Epithelial cell of proximal tubule (primary cell): Measurements from ENCODE around the gene DNLZ. TPM values are rescaled to one million over a fixed set of nuclear protein-coding genes. Genes with fewer than 3 reads are reported as not detected.
A peak's percentile ranks its signal among the peaks of the same experiment; 100 is the strongest.

Source experiments
- DNase-seq: peaks from one replicate; pipeline ENCODE4 v3.0.0-alpha.2; 2011; ENCODE audit warnings: low read depth
- H3K4me3 ChIP-seq: 2 replicates; pipeline ENCODE4 v1.5.1; 2011; ENCODE audit warnings: low read depth, mild to moderate bottlenecking, low read length
- total RNA-seq: library from RNA; depleted of rRNA; stranded (reverse); fragments of >200 nt; gene quantifications from 2 replicates; pipeline ENCODE4 v1.2.3, GENCODE V29; 2015
- TF ChIP-seq, protein P1 (sequence below): conservative IDR thresholded peaks from 2 replicates; pipeline ENCODE4 v1.5.1; 2012; ENCODE audit warnings: low read depth, mild to moderate bottlenecking, low read length

The DNLZ gene
- total RNA-seq, 1 donor from 2014 or later, result 67.2 TPM

- H3K4me3 ChIP-seq, result no peak overlapping the region
- DNase-seq, result no peak
- TF ChIP-seq, protein P1, sequence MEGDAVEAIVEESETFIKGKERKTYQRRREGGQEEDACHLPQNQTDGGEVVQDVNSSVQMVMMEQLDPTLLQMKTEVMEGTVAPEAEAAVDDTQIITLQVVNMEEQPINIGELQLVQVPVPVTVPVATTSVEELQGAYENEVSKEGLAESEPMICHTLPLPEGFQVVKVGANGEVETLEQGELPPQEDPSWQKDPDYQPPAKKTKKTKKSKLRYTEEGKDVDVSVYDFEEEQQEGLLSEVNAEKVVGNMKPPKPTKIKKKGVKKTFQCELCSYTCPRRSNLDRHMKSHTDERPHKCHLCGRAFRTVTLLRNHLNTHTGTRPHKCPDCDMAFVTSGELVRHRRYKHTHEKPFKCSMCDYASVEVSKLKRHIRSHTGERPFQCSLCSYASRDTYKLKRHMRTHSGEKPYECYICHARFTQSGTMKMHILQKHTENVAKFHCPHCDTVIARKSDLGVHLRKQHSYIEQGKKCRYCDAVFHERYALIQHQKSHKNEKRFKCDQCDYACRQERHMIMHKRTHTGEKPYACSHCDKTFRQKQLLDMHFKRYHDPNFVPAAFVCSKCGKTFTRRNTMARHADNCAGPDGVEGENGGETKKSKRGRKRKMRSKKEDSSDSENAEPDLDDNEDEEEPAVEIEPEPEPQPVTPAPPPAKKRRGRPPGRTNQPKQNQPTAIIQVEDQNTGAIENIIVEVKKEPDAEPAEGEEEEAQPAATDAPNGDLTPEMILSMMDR, result no peak
Measured at GRCh38 chr9:136375096-136375495, 11.6 kb upstream of the DNLZ start.

- DNase-seq, result no peak
- TF ChIP-seq, protein P1, result no peak
- H3K4me3 ChIP-seq, result no peak overlapping the region
Measured at GRCh38 chr9:136374183-136374575, 10.6 kb upstream of the DNLZ start.

DNA sequence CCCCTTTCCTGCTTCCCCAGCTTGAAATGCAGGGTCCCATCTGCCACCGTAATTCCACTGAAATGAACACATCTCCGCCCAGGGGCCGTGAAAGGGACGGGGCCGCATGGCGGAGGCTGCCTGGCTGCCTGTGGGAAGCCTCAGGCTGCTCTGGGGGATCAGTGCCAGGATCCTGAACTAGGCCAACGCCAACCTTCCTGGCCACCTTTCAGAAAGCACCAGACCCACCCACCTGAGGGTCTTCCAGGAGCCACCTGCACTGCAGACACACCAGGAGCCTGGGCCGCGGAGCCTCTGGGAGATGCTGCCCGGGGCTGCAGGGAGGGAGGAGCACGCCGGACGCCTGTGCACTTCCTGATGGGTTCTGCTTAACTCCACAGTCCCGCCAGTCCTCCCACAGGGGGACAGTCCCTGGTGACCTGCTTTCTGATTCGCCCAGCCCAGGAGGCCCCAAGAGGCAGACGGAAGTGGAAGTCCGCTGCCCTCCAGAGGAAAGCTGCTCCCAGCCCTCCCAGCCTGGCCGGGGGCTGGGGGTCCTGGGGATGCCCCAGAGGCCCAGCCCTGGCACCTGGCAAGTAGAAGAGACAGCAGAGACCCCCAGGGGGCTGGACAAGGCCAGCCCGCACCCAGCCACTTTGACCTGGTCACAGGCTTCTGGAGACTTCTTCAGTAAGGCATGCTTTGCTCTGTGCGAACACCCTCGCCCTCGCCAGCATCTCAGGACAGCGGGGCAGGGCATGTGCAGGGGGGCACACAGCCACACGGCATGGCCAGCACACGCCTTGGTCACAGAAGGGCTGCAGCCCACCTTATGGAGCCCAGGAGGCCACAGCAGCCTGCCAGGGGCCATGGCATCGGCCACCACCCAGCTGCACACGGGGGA, 10.0 kb upstream of the DNLZ start, which contains the start of gene CARD9:
Gene CARD9 (minus strand): TSS at position 370 of the 883 bp plus-strand sequence. CDS start 1,591 bp downstream, outside the sequence.
- TF ChIP-seq, protein P1, result no peak
- no peak within 1 kb of the TSS for H3K4me3 ChIP-seq
- no peak for DNase-seq

DNA sequence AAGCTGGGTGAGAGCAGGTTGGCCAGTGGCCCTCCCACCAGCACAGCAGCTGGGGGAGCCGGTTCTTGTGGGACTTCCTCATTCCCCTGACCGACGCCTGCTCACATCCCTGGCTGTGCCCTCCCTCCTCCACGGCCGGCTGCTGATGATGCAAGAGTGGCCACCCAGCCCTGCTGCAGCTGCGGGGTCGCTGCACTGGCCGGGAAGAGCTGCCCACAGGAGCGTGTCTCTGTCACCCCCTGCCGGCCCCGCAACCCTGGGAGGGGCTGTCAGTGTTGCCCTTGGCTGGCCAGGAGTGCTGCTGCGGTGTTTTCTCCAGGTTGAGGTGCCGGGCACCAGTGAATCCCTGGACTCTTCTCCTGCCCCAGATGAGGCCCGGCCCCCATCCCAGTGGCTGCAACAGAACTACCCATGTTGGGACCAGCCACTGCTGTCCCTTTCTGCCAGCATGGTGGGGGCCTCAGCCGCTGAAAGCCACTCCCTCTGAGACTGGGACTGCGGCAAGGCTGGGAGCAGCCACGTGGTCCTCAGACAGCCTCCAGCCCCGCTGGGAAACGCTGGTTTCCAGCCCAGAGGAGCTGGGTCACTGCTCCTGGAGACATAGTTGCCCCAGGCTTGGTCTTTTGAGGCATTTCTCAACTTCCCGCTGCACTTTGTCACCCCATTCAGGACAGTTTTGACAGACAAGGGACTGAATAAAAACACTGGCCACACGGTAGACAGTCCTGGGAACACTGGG, 9.2 kb upstream of the DNLZ start:
- TF ChIP-seq, protein P1, result peak; percentile 36
- no peak overlapping the region for H3K4me3 ChIP-seq
- DNase-seq, result no peak

GRCh38 chr9:136372006-136372405, 8.5 kb upstream of the DNLZ start:
- TF ChIP-seq, protein P1, result no peak
- no peak overlapping the region for H3K4me3 ChIP-seq

GRCh38 chr9:136371533-136371880, 8.0 kb upstream of the DNLZ start:
- no peak overlapping the region for H3K4me3 ChIP-seq
- TF ChIP-seq, protein P1, result no peak
- DNase-seq, result no peak

More at GRCh38 chr9:136372006-136372405, 8.5 kb upstream of the DNLZ start:
- no peak for DNase-seq
